NB4 (cell line): ENCODE data around the gene APC2.

Experiments used
- CTCF ChIP-seq: IDR thresholded peaks from one replicate; pipeline ENCODE4 v1.5.1; 2012; ENCODE audit warnings: low read depth, low read length
- POLR2A ChIP-seq: IDR thresholded peaks from 2 replicates; pipeline ENCODE4 v1.6.1; 2011; ENCODE audit warnings: mild to moderate bottlenecking; ENCODE audit not compliant: insufficient read length; ENCODE audit errors: extremely low read depth

GRCh38 chr19:1502433-1503088, 52.6 kb downstream of the APC2 start:
- TF ChIP-seq CTCF (no peak), POLR2A (no peak)
